AML-193 (cell line): ENCODE data around the gene PPM1L.
"Not testable (repeated sequence)": the region's sequence is repeated elsewhere in the genome, so short reads cannot be mapped to it uniquely, and the experiment has no call there.

Experiments used
- DNase-seq, 2 experiments: peaks; one replicate each; lab custom pipeline; 2025; lab: John Stamatoyannopoulos, UW

The PPM1L gene

GRCh38 chr3:160931474-160931873, 175.4 kb downstream of the PPM1L start:
- DNase-seq: no peak

GRCh38 chr3:160935413-160936095, 179.5 kb downstream of the PPM1L start:
- no peak for DNase-seq

GRCh38 chr3:160941885-160942494, 186.0 kb downstream of the PPM1L start:
- no peak for DNase-seq

- no peak for DNase-seq
These were observed 188.0 kb downstream of the PPM1L start for GRCh38 chr3:160943996-160944395.

- no peak for DNase-seq
These were observed 189.3 kb downstream of the PPM1L start for GRCh38 chr3:160945336-160945735.

- no peak for DNase-seq
These were observed 192.2 kb downstream of the PPM1L start for GRCh38 chr3:160948273-160948672.

GRCh38 chr3:160949460-160949859, 193.4 kb downstream of the PPM1L start:
- DNase-seq: no peak

- no peak for DNase-seq
These were observed 194.5 kb downstream of the PPM1L start for GRCh38 chr3:160950542-160950941.

- DNase-seq: no peak
These were observed 194.9 kb downstream of the PPM1L start for GRCh38 chr3:160950954-160951353.

GRCh38 chr3:160951642-160952487, 195.8 kb downstream of the PPM1L start:
- no peak for DNase-seq

GRCh38 chr3:160953686-160954085, 197.7 kb downstream of the PPM1L start:
- DNase-seq: no peak

- DNase-seq: peak; percentile 66 to 79
These were observed 200.8 kb downstream of the PPM1L start for GRCh38 chr3:160956785-160957184.

- DNase-seq: no peak
These were observed 204.5 kb downstream of the PPM1L start for GRCh38 chr3:160960568-160960967.

GRCh38 chr3:160963949-160964348, 207.9 kb downstream of the PPM1L start:
- DNase-seq: no peak

GRCh38 chr3:160968761-160969160, 212.7 kb downstream of the PPM1L start:
- DNase-seq: no peak

GRCh38 chr3:160973067-160973809, 217.2 kb downstream of the PPM1L start:
- DNase-seq: no peak

GRCh38 chr3:160977773-160978172, 221.7 kb downstream of the PPM1L start:
- DNase-seq: peak; percentile 35 to 36

- no peak for DNase-seq
These were observed 224.7 kb downstream of the PPM1L start for GRCh38 chr3:160980740-160981139.

GRCh38 chr3:160981217-160981938, 225.3 kb downstream of the PPM1L start:
- DNase-seq: peak; percentile 99 to 100

GRCh38 chr3:160982491-160982890, 226.5 kb downstream of the PPM1L start:
- peak; percentile 64 to 75 for DNase-seq

- DNase-seq: not testable (repeated sequence)
These were observed 227.9 kb downstream of the PPM1L start for GRCh38 chr3:160983900-160984299.
